GM21423 (cell line): ENCODE results near the gene JADE2.

Experiments
- ATAC-seq: cut with Tn5 transposase; IDR thresholded peaks from one replicate; pipeline ENCODE4 v1.9.1; 2021; ENCODE audit warnings: mild to moderate bottlenecking, moderate library complexity; ENCODE audit not compliant: unreplicated experiment

The JADE2 gene

GRCh38 chr5:134568337-134568700 lies 42.8 kb downstream of the JADE2 start:
- ATAC-seq, result no peak

- no peak for ATAC-seq
These were observed 43.6 kb downstream of the JADE2 start for GRCh38 chr5:134568761-134569695.

DNA sequence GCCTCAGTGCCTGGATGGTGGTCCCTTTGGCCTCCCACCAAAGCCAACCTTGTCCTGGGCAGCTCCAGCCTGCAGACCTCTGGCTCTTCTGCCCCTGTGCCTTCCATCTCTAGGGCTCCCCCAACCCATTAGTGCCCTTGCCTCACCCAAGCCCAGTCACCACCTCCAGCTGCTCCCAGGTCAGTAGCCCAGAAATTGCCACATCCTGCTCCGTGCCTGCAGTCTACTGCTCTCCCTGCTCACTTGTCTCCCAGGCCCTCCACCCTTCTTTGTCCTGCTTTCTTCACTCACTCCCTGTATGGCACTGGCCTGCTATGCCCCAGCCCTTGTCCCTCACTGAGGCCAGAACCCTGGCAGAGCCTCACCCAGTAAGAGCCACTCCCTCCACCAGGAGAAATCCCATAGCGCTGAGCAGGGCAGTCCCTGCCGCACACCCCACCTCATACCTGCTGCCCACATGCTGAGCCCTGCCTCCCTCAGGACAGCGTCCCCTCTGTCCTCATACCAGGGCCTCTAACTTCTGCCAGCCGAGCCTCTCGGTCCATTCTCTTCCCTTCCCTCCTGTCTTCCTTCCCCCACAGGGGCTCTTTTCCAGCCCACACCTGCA lies 44.4 kb downstream of the JADE2 start:
- no peak for ATAC-seq

- no peak for ATAC-seq
These were observed 44.9 kb downstream of the JADE2 start for GRCh38 chr5:134570365-134570758.

GRCh38 chr5:134570886-134571285 lies 45.4 kb downstream of the JADE2 start:
- ATAC-seq, result no peak

DNA sequence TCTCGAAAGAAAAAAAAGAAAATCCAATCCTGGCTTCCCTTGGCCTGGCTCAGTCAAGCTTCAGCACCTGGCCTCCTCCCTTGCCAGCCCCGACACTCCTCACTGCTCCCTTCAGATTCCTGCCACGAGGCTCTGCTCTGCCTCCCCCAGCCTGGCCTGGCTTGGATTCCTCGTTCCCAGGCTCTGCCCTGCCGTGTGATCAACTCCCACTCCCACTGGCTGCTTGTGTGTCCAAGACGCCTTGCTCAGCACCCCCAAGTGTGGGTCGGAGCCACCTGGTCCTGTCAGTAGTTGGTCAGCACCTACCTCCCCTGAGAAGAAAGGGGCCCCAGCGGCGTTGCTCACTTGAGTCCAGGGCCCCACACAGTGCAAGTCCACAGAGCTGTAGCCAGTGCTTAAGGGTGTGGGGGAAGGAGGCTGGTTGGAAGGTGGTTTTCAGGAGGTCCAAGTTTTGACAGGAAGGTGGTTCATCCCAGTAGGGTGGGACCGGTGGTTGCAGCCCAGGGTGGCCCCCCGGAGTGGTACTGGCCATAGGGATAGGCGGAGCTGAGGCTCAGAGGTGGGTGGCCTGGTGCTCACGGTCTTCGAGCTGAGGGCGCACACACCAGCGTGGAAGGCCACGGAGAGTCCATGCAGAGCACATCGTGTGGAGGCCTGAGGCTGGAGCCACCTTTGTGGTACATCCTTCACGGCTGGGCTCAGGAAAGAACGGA lies 46.4 kb downstream of the JADE2 start:
- no peak for ATAC-seq

DNA sequence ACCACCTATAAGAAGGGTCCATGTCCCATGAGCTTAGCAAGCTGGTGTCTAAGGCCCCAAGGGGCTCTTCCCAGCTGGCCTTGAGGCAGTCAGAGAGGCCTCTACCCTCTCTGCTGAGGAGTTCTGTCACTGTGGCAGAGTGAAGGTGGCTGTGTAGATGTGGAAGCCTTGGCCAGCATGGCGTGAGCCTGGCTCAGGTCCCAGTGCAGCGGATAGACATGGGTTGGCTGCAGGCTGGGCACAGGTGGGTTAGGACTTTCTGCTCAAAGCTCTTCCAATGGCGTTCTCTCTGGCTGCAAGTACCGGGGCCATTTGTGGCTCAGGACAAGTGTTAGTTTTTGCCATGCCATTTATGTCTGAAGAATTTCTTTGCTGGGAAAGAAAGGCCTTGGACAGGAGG lies 47.3 kb downstream of the JADE2 start:
- no peak for ATAC-seq

GRCh38 chr5:134574521-134574920 lies 49.1 kb downstream of the JADE2 start:
- no peak for ATAC-seq

DNA sequence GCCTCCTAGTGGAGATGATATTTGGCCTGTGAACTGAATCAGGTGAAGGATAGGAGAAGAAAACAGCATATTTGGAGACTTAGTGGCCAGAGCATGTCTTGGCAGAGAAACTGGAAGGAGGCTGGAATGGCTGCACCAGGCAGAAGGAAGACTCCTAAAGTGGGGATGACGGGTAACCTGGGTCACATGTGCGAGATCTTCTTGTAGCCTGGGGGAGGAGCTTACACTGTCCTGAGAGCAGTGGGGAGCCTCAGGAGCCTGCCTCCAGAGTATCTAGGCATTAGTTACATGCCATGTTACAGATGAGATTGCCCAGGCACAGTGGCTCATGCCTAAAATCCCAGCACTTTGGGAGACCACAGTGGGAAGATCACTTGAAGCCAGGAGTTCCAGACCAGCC lies 49.8 kb downstream of the JADE2 start:
- ATAC-seq, result no peak

DNA sequence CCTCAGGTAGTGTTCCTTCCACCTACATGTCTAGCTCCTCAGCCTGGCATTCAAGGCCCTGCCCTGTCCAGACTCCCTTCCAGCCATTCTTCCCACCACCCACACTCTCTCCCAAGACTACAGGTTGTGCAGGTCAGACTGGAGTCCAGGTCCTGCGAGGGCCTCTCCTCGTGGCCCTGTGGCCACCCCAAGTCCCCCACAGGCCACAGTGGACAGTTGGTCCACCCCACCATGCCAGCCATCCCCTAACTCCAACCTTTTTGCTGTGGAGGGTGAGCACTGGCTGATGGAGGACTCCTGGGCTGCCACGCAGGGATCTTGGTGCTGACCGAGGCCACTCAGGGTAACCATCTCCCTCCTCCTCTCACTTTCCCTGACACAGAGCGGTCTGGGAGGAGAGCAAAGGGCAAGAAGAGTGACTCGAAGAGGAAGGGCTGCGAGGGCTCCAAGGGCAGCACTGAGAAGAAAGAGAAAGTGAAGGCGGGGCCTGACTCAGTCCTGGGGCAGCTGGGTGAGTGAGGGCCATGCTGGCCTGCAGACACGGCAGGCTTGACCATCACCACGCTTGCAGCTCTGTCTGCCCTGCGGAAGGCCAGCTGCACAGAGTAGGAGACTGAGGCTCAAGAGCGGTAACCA lies 51.0 kb downstream of the JADE2 start:
- ATAC-seq, result no peak

DNA sequence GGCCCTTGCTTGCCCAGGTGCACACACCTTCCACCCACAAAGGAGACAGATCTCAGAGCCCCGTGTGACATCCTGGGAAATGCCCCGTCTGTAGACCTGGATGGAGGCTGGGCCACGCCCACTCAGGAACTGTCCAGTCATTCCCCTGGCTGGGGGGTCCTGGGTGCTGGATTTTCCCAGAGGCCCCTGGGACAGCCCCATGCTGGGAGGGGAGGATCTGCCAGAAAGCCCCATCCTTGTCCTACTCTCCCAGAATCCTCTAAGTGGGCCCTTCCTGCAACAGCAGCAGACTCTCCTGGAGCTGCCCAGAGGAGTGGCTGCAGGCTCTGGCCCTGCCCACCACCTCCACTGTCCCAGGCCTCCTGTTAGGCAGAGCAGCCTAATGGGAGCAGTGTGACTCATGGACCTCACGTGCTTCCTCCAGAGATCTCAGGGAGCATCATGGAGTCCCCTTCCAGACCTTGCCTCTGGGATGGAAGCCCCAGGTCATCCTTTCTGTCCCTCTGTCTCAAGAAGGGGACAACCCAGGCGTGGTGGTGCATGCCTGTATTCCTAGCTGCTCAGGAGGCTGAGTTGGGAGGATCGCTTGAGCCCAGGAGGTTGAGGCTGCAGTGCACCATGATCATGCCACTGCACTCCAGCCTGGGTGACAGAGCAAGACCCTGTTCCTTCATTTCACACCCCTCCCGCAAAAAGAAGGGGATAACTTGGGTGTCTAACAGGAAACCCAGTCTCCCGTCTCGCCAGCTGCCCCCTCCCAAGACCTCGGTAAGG lies 51.7 kb downstream of the JADE2 start:
- no peak for ATAC-seq

DNA sequence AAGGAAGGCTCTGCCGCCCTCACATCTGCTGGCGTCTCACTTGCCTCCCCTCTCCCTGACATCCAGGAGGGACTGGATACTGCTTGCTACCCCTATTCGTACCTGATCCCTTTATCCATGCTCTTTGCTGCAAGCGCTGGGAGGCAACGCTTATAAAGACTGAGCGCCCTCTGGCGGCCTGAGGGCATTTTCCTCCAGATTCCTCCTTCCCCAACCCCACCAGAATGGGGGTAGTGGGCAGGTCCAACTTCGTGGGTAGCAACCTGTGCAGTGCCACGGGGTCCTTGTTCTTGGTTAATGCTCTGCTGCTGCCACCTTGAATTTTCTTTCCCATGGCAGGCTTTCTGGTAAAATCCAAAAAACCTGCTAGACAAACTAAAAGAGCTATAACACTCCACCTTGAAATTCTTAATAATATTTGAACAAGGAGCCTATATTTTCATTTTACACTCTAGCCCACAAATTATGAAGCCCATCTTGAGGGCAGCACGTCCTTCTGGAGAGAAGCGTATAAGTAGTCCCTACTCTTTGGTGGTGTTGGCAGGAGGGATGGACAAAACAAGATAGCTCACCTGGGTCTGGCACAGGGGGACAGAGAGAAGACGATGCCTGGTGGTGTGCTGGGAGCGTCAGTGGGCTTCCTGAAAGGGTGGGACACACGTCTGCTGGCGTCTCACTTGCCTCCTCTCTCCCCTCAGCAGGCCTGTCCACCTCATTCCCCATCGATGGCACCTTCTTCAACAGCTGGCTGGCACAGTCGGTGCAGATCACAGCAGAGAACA lies 52.5 kb downstream of the JADE2 start:
- ATAC-seq, result no peak

GRCh38 chr5:134578578-134579283 lies 53.3 kb downstream of the JADE2 start:
- no peak for ATAC-seq

GRCh38 chr5:134579284-134579771 lies 53.9 kb downstream of the JADE2 start:
- no peak for ATAC-seq

DNA sequence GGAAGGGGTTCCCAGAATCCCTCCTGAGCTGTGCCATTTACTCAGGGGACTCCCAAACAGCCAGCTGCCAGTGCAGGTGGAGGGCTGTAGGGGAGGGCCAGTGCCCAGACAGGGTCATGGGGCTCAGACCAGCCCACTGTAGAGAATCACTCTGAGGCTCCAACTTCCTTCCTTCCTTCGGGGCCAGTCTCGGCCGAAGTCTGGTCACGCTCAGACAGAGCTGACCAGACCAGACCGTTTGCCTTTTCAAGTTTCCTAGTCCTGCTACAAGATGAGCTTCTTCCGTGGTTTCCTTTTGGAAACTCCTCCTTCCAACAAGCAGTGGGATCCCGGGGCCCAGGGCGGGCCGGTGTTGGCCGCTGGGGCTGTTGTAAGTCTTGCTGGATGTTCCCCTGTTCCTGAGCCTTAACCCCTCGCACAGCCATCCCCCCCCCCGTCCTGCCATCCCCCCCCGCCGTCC lies 54.6 kb downstream of the JADE2 start:
- no peak for ATAC-seq

GRCh38 chr5:134581241-134581981 lies 55.9 kb downstream of the JADE2 start:
- no peak for ATAC-seq

DNA sequence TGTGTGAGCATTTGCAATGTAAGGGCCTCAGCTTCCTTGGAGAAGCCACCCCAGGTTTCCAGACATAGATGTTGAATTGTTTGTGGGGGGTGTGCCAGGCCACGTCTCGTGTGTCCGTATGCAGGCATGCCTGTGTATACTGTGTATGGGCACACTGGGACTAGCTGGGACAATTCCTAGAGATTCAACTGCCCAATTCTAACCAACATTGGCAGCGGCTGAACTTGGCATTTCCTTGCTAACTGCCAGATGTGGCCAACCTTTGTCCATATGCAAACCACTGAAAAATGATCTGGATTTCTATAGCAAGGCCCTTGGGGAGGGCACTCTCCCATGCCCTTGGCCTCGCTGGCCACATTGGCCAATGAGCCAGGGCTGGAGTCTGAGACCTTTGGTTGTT lies 56.8 kb downstream of the JADE2 start:
- no peak for ATAC-seq

DNA sequence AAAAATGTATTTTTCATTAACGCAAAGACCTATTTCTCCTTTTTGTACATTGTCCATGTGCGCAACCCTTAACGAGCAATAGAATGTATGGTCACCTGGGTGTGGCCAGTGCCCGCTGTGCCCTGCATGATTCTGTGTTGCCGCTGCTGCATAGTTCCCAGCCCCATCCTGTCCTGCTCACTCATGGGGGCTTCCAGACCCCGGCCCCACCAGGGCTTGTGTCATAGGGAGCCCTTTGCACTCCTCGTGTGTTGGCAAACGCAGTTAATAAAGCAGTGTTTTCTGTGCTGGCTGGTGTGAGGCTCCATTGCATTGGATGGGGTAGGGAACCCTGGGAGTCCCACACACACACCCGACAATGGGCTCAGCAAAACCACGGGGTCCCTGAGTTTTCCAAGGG lies 57.5 kb downstream of the JADE2 start:
- ATAC-seq, result no peak
